Smooth muscle cell (in vitro differentiated cells): ENCODE results near the gene UBE2G1. TPM values are rescaled to one million over a fixed set of nuclear protein-coding genes. Genes with fewer than 3 reads are reported as not detected.

Source experiments
- DNase-seq: peaks from one replicate; lab custom pipeline; 2025; ENCODE audit not compliant: unreplicated experiment; lab: John Stamatoyannopoulos, UW
- H2AFZ ChIP-seq: fragments of 200-600 bp; sonication (generic); 2 replicates; pipeline ENCODE4 v1.6.0; 2016; ENCODE audit warnings: antibody characterized with exemption, low read depth, mild to moderate bottlenecking
- H3F3A ChIP-seq: fragments of 200-600 bp; sonication (generic); 2 replicates; pipeline ENCODE4 v1.6.0; 2017; ENCODE audit warnings: antibody characterized with exemption, low read depth
- H3K27ac ChIP-seq: fragments of 200-600 bp; sonication (generic); 2 replicates; pipeline ENCODE4 v1.5.1; 2016; ENCODE audit warnings: low read depth, mild to moderate bottlenecking
- H3K27me3 ChIP-seq: fragments of 200-600 bp; sonication (generic); 2 replicates; pipeline ENCODE4 v1.6.1; 2016; ENCODE audit warnings: low read depth, mild to moderate bottlenecking
- H3K36me3 ChIP-seq: fragments of 200-600 bp; sonication (generic); 2 replicates; pipeline ENCODE4 v1.5.1; 2016; ENCODE audit warnings: low read depth
- H3K4me1 ChIP-seq: fragments of 200-600 bp; sonication (generic); 2 replicates; pipeline ENCODE4 v1.5.1; 2016; ENCODE audit warnings: low read depth
- H3K4me2 ChIP-seq: fragments of 200-600 bp; sonication (generic); 2 replicates; pipeline ENCODE4 v1.6.0; 2016; ENCODE audit warnings: mild to moderate bottlenecking
- H3K4me3 ChIP-seq: fragments of 200-600 bp; sonication (generic); 2 replicates; pipeline ENCODE4 v1.5.1; 2016; ENCODE audit warnings: mild to moderate bottlenecking
- H3K79me2 ChIP-seq: fragments of 200-600 bp; sonication (generic); 2 replicates; pipeline ENCODE4 v1.6.0; 2016; ENCODE audit warnings: low read depth, mild to moderate bottlenecking
- H3K9ac ChIP-seq: fragments of 200-600 bp; sonication (generic); 2 replicates; pipeline ENCODE4 v1.6.0; 2016; ENCODE audit warnings: low read depth
- H3K9me3 ChIP-seq: fragments of 200-600 bp; sonication (generic); replicated peaks from 2 replicates; pipeline ENCODE4 v1.5.1; 2016; ENCODE audit warnings: low read depth
- H4K20me1 ChIP-seq: fragments of 200-600 bp; sonication (generic); 2 replicates; pipeline ENCODE4 v1.6.0; 2016; ENCODE audit warnings: low read depth
- WGBS: methylation state at CpG from one replicate; pipeline ENCODE4 v1.1.7; 2016; ENCODE audit warnings: low lambda C conversion rate; 5-methylcytosine and 5-hydroxymethylcytosine counted together
- polyA plus RNA-seq: library from polyadenylated mRNA; unstranded; fragments of >200 nt; fragmentation: Nextera tagmentation; extraction: Ambion mirVana; gene quantifications from 2 replicates; pipeline ENCODE4 v1.2.1, GENCODE V29; 2016
- total RNA-seq: library from RNA; depleted of rRNA; stranded (reverse); fragments of >200 nt; gene quantifications from 2 replicates; pipeline ENCODE4 v1.2.3, GENCODE V29; 2014
- TF ChIP-seq, protein P1 (sequence below): fragments of 200-600 bp; sonication (generic); IDR thresholded peaks from 2 replicates; pipeline ENCODE4 v1.5.1; 2017; ENCODE audit warnings: borderline replicate concordance, mild to moderate bottlenecking, antibody characterized with exemption; ENCODE audit not compliant: insufficient read depth, poor library complexity, severe bottlenecking

Gene UBE2G1
- total and polyA plus RNA-seq, 2 experiments from 2014 or later, result 39.9 to 63.7 TPM

DNA sequence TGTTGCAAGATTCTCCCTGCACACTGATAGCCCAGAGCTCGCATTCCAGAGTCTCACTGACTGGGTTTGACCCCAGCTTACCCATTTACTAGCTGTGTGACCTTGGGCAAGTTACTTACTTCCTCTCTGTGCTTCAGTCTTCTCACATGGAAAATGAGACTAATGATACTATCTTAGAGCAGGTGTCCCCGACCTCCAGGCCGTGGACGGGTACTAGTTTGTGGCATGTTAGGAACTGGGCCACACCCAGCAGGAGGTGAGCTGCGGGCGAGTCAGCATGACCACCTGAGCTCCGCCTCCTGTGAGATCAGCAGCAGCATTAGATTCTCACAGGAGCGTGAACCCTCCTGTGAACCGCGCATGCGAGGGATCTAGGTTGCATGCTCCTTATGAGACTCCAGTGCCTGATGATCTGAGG is 118.5 kb downstream of the UBE2G1 start:
- peak overlapping the region; percentile 41 for H3K4me2 ChIP-seq
- H3K27ac ChIP-seq, result peak overlapping the region; percentile 82
- no peaks in the 10 kb centered on the region for H3K9me3 ChIP-seq
- H3K4me1 ChIP-seq, result peaks cover 11% of the 10 kb centered on the region
- H3K4me3 ChIP-seq, result no peak overlapping the region
- TF ChIP-seq, protein P1, sequence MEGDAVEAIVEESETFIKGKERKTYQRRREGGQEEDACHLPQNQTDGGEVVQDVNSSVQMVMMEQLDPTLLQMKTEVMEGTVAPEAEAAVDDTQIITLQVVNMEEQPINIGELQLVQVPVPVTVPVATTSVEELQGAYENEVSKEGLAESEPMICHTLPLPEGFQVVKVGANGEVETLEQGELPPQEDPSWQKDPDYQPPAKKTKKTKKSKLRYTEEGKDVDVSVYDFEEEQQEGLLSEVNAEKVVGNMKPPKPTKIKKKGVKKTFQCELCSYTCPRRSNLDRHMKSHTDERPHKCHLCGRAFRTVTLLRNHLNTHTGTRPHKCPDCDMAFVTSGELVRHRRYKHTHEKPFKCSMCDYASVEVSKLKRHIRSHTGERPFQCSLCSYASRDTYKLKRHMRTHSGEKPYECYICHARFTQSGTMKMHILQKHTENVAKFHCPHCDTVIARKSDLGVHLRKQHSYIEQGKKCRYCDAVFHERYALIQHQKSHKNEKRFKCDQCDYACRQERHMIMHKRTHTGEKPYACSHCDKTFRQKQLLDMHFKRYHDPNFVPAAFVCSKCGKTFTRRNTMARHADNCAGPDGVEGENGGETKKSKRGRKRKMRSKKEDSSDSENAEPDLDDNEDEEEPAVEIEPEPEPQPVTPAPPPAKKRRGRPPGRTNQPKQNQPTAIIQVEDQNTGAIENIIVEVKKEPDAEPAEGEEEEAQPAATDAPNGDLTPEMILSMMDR, result no peak
- H3K36me3 ChIP-seq, result no peaks in the 10 kb centered on the region
- 71% methylated on average over 11 of the region's 11 CpGs for WGBS
- no peaks in the 10 kb centered on the region for H3K27me3 ChIP-seq
- DNase-seq, result no peak
- H3K9ac ChIP-seq, result peak overlapping the region; percentile 67
- peaks cover 85% of the 10 kb centered on the region for H3K79me2 ChIP-seq
- no peak overlapping the region for H2AFZ ChIP-seq
- H4K20me1 ChIP-seq, result peaks cover 95% of the 10 kb centered on the region
- no peaks in the 10 kb centered on the region for H3F3A ChIP-seq

DNA sequence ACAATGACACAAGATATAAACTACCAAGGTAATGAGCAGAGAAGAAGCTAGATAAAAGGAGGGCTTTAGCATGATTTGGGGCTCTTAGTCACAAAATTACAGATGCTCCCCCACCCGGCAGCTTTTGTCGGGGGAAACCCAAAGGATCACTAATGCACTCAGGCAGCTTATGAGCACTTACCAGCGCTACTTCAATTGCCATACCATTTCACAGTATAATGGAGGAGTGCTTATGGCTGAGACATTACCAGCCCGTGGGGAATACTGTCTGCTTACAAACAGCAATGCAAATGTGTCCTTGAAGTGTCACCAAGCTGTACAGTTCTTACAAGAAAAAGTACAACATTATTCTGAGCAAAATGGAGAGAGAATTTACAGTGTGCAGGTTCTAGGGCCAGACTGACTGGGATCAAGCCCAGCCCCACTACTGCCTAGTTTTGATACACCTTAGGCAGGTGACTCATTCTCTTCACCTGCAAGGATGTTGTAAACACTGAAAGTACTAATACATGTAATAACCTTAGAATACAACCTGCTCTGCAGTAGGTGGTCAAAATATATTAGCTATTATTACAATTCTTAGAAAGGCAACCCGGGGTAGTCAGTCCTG is 119.0 kb downstream of the UBE2G1 start:
- H3K4me3 ChIP-seq, result no peak overlapping the region
- peak overlapping the region; percentile 10 for H3K4me2 ChIP-seq
- peak overlapping the region; percentile 82 for H3K27ac ChIP-seq
- H3K4me1 ChIP-seq, result peaks cover 11% of the 10 kb centered on the region
- 41% methylated on average over 5 of the region's 5 CpGs for WGBS
- peaks cover 96% of the 10 kb centered on the region for H4K20me1 ChIP-seq
- H3K79me2 ChIP-seq, result peaks cover 83% of the 10 kb centered on the region
- no peaks in the 10 kb centered on the region for H3K36me3 ChIP-seq
- no peaks in the 10 kb centered on the region for H3F3A ChIP-seq
- H3K9me3 ChIP-seq, result no peaks in the 10 kb centered on the region
- H3K9ac ChIP-seq, result peak overlapping the region; percentile 67
- TF ChIP-seq, protein P1, result no peak
- no peak overlapping the region for H2AFZ ChIP-seq
- DNase-seq, result no peak
- no peaks in the 10 kb centered on the region for H3K27me3 ChIP-seq

DNA sequence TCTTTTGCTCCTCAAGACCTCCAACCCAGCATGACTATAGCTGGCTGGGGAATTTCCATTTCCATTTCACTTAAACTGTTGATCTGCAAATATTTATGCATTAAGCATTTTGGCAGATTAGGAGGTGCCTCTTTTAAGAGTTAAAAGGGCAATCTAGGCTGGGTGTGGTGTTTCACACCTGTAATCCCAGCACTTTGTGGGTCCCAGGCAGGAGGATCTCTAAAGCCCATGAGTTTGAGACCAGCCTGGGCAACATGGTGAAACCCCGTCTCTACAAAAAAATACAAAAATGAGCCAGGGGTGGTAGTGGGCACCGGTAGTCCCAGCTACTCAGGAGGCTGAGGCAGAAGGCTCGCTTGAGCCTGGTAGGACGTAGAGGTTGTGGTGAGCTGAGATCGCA is 119.8 kb downstream of the UBE2G1 start:
- 91% methylated on average over 5 of the region's 5 CpGs for WGBS
- DNase-seq, result no peak
- no peaks in the 10 kb centered on the region for H3K27me3 ChIP-seq
- H3K4me1 ChIP-seq, result peaks cover 11% of the 10 kb centered on the region
- H2AFZ ChIP-seq, result no peak overlapping the region
- H3K27ac ChIP-seq, result peak overlapping the region; percentile 82
- no peaks in the 10 kb centered on the region for H3K9me3 ChIP-seq
- H3K36me3 ChIP-seq, result no peaks in the 10 kb centered on the region
- TF ChIP-seq, protein P1, result no peak
- H3F3A ChIP-seq, result no peaks in the 10 kb centered on the region
- H4K20me1 ChIP-seq, result peaks cover 92% of the 10 kb centered on the region
- no peak overlapping the region for H3K9ac ChIP-seq
- H3K4me2 ChIP-seq, result no peak overlapping the region
- H3K79me2 ChIP-seq, result peaks cover 75% of the 10 kb centered on the region
- no peak overlapping the region for H3K4me3 ChIP-seq

DNA sequence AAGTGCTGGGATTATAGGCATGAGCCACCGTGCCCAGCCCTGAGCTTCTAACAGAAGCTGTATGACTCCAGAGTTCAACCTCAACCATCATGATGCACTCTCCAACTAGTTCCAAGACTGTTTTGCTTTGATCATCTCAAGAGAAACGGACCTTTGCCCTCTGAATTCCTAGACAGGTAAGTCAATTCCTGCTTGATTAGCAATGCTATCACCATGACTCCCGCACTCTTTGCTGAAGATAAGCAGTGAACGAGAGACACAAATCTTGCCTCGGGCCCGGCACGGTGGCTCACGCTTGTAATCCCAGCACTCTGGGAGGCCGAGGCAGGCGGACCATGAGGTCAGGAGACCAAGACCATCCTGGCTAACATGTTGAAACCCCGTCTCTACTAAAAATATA is 124.9 kb downstream of the UBE2G1 start:
- H3K9ac ChIP-seq, result no peak overlapping the region
- H3K27ac ChIP-seq, result no peak overlapping the region
- no peak for DNase-seq
- 89% methylated on average over 11 of the region's 11 CpGs for WGBS
- no peak overlapping the region for H3K4me2 ChIP-seq
- no peak overlapping the region for H3K4me3 ChIP-seq
- H3F3A ChIP-seq, result no peaks in the 10 kb centered on the region
- H3K27me3 ChIP-seq, result no peaks in the 10 kb centered on the region
- no peaks in the 10 kb centered on the region for H3K4me1 ChIP-seq
- no peaks in the 10 kb centered on the region for H3K9me3 ChIP-seq
- TF ChIP-seq, protein P1, result no peak
- H2AFZ ChIP-seq, result no peak overlapping the region
- peaks cover 37% of the 10 kb centered on the region for H3K79me2 ChIP-seq
- H4K20me1 ChIP-seq, result peaks cover 48% of the 10 kb centered on the region
- peaks cover 3% of the 10 kb centered on the region for H3K36me3 ChIP-seq
